B cell (primary cell): ENCODE data around the gene INPP5B. TPM values are rescaled to one million over a fixed set of nuclear protein-coding genes. Genes with fewer than 3 reads are reported as not detected.
"Not testable (repeated sequence)": the region's sequence is repeated elsewhere in the genome, so short reads cannot be mapped to it uniquely, and the experiment has no call there.

ENCODE experiments used
- ATAC-seq: fragments of 200-7000 bp; cut with Tn5 transposase; one replicate; pipeline ENCODE4 v1.10.0; 2021; ENCODE audit warnings: low read depth, mild to moderate bottlenecking, moderate number of reproducible peaks, moderate library complexity
- CTCF ChIA-PET: fragments of 350-600 bp; sonication (Branson Sonifier 250); formaldehyde crosslinking; loops from one replicate; lab custom pipeline; 2021; ENCODE audit warnings: antibody characterized with exemption, inconsistent platforms; lab: Charles Lee
- POLR2A ChIA-PET: fragments of 350-600 bp; sonication (Branson Sonifier 250); formaldehyde crosslinking; loops from one replicate; lab custom pipeline; 2021; ENCODE audit warnings: antibody characterized with exemption; lab: Charles Lee
- DNase-seq: peaks from one replicate; pipeline ENCODE4 v3.0.0; 2013
- H2AFZ ChIP-seq: 2 replicates; pipeline ENCODE4 v1.6.1; 2012; ENCODE audit warnings: mild to moderate bottlenecking, low read depth, low read length; ENCODE audit not compliant: insufficient read depth, poor library complexity, severe bottlenecking
- H3K27ac ChIP-seq, 2 donors: 1 replicate in 1 of 2; 2 replicates in 1 of 2; pipeline ENCODE4 v1.5.1; 2012 to 2013; ENCODE audit warnings: low read length in 2 of 2, mild to moderate bottlenecking in 2 of 2, moderate library complexity in 1 of 2
- H3K27me3 ChIP-seq, 4 experiments: fragments of 200-600 bp in 1 of 4; sonication (generic) in 1 of 4; replicated peaks in 1 of 4; 1 replicate in 2 of 4; 2 replicates in 2 of 4; pipeline versions ENCODE4 v1.6.1 to v1.7.0; 2013 to 2016; ENCODE audit warnings: low read length in 3 of 4, mild to moderate bottlenecking in 2 of 4, mixed read lengths in 1 of 4, moderate library complexity in 1 of 4; ENCODE audit not compliant: insufficient read depth in 4 of 4, control insufficient read depth in 3 of 4; ENCODE audit errors: control extremely low read depth in 1 of 4
- H3K36me3 ChIP-seq, 2 experiments: replicated peaks in 1 of 2; 1 replicate in 1 of 2; 2 replicates in 1 of 2; pipeline versions ENCODE4 v1.6.1 to v1.7.1; 2013; ENCODE audit warnings: low read length in 1 of 2; ENCODE audit not compliant: insufficient read depth in 2 of 2, control insufficient read depth in 1 of 2; ENCODE audit errors: control extremely low read depth in 1 of 2, extremely low read depth in 1 of 2
- H3K4me1 ChIP-seq, 2 donors: fragments of 200-600 bp in 1 of 2; sonication (generic) in 1 of 2; 1 replicate in 1 of 2; 2 replicates in 1 of 2; pipeline versions ENCODE4 v1.5.1 to v1.6.1; 2013 to 2017; ENCODE audit warnings: low read length in 2 of 2; ENCODE audit not compliant: control insufficient read depth in 2 of 2, insufficient read depth in 2 of 2
- H3K4me2 ChIP-seq: replicated peaks from 2 replicates; pipeline ENCODE3; 2012; ENCODE audit warnings: mild to moderate bottlenecking, low read depth, low read length; ENCODE audit not compliant: poor library complexity, severe bottlenecking
- H3K4me3 ChIP-seq, 5 experiments: fragments of 200-600 bp in 1 of 5; sonication (generic) in 1 of 5; 1 replicate in 3 of 5; 2 replicates in 2 of 5; pipeline versions ENCODE4 v1.5.1 to v1.7.0; 2011 to 2016; ENCODE audit warnings: low read length in 4 of 5, mild to moderate bottlenecking in 4 of 5, low read depth in 2 of 5, control low read depth in 1 of 5, moderate library complexity in 1 of 5; ENCODE audit not compliant: insufficient read depth in 1 of 5; ENCODE audit errors: control extremely low read depth in 1 of 5, extremely low read depth in 1 of 5
- H3K79me2 ChIP-seq: fragments of 200-600 bp; sonication (generic); one replicate; pipeline ENCODE4 v1.6.0; 2016; ENCODE audit warnings: low read length; ENCODE audit not compliant: control insufficient read depth, insufficient read depth
- H3K9ac ChIP-seq: fragments of 200-600 bp; sonication (generic); 2 replicates; pipeline ENCODE4 v1.6.1; 2017; ENCODE audit warnings: mild to moderate bottlenecking, low read length, moderate library complexity
- H3K9me3 ChIP-seq, 3 donors: one replicate each; pipeline versions ENCODE4 v1.6.1 to v1.7.1; 2013; ENCODE audit warnings: low read length in 2 of 3; ENCODE audit not compliant: control insufficient read depth in 2 of 3, insufficient read depth in 1 of 3; ENCODE audit errors: control extremely low read depth in 1 of 3
- H4K20me1 ChIP-seq: 2 replicates; pipeline ENCODE4 v1.6.0; 2012; ENCODE audit warnings: mild to moderate bottlenecking, low read length; ENCODE audit not compliant: insufficient read depth, control insufficient read depth, poor library complexity, severe bottlenecking
- H3K27ac Mint-ChIP-seq: one replicate; pipeline ENCODE4 v1.8.0; 2021; ENCODE audit warnings: mixed read lengths
- H3K27me3 Mint-ChIP-seq: one replicate; pipeline ENCODE4 v1.8.0; 2021; ENCODE audit warnings: mixed read lengths
- H3K4me1 Mint-ChIP-seq: one replicate; pipeline ENCODE4 v1.8.0; 2021; ENCODE audit warnings: mixed read lengths
- H3K4me3 Mint-ChIP-seq: one replicate; pipeline ENCODE4 v1.8.0; 2021; ENCODE audit warnings: mixed read lengths
- H3K9me3 Mint-ChIP-seq: one replicate; pipeline ENCODE4 v1.8.0; 2022; ENCODE audit warnings: mixed read lengths; ENCODE audit not compliant: insufficient read depth
- EZH2 ChIP-seq: IDR thresholded peaks from 2 replicates; pipeline ENCODE4 v1.6.1; 2012; ENCODE audit warnings: borderline replicate concordance, low read depth, mild to moderate bottlenecking, moderate library complexity, low read length; ENCODE audit not compliant: insufficient read depth, poor library complexity, severe bottlenecking
- WGBS: methylation state at CpG from one replicate; pipeline ENCODE4 v1.1.5; 2013; ENCODE audit warnings: missing lambda C conversion rate; ENCODE audit not compliant: insufficient coverage; 5-methylcytosine and 5-hydroxymethylcytosine counted together
- intact Hi-C: fragments of 100-400 bp; cut with micrococcal nuclease; formaldehyde crosslinking; loops from one replicate; pipeline ENCODE4 v1.10.0; 2022
- polyA plus RNA-seq: library from polyadenylated mRNA; depleted of rRNA; stranded (reverse); fragments of >200 nt; gene quantifications from 2 replicates; pipeline ENCODE4 v1.2.3, GENCODE V29; 2012
- total RNA-seq, 2 donors: library from RNA; stranded (reverse); fragments of 120-200 nt in 1 of 2; gene quantifications; 1 replicate in 1 of 2; 2 replicates in 1 of 2; pipeline versions ENCODE4 v1.2.3 to v1.2.4, GENCODE V29; 2013 to 2022
- TF ChIP-seq, protein P1 (sequence below): fragments of 200-600 bp; IDR thresholded peaks from one replicate; pipeline ENCODE4 v1.8.0; 2022; ENCODE audit warnings: antibody characterized with exemption, mild to moderate bottlenecking

Gene INPP5B
- total and polyA plus RNA-seq, 2 donors (not counting 1 experiment from before 2014, with no cell fraction given): 45.4 to 63.3 TPM

DNA sequence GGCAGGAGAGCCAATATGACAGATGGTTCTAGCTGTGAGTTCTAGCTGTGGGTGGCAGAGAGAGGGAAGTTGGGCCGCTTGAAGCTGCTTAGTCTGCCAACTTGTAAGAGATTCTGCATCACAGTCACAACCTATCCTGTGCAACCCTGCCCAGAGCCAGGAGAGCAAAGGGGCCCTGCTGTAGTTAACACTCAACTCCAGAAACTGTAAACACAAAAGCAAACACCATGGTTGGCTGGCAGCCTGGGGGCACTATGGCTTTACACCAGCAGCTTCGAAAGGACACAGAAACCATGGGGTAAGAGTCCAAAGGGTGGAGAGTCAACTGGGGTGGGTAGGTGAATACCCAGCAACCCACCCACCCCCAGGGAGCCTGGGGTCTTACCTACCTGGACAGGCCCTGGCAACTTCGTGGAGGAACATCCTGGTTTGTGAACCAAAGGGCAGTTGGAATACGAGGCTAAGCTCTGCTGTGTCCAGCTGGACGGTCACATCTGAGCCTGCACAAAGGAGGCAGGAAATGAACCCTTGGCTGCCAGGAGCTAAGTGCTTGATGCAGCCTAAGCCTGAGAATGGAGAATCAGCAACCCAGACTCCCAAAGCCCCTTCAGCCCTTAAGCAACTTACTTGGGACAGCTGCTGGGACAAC is 6.4 kb downstream of the INPP5B start:
- intact Hi-C loops: no loop called here
- POLR2A ChIA-PET: no interaction called here
- Histone ChIP-seq H3K27ac (no peak overlapping the region), H2AFZ (no peak overlapping the region), H3K9ac (no peak overlapping the region), H4K20me1 (no peaks in the 10 kb centered on the region), H3K27me3 (no peaks in the 10 kb centered on the region), H3K9me3 (no peaks in the 10 kb centered on the region), H3K4me3 (no peak overlapping the region), H3K79me2 (peaks cover 3% of the 10 kb centered on the region), H3K4me2 (no peak overlapping the region), H3K4me1 (no peaks in the 10 kb centered on the region), H3K36me3 (peaks cover 2 to 9% of the 10 kb centered on the region in 2 experiments)
- Mint-ChIP-seq H3K4me1 (peaks cover 1% of the 10 kb centered on the region), H3K27ac (no peak overlapping the region), H3K9me3 (no peaks in the 10 kb centered on the region), H3K27me3 (no peaks in the 10 kb centered on the region), H3K4me3 (no peak overlapping the region)
- ATAC-seq (no peak), DNase-seq (no peak)
- WGBS: 96% methylated on average over 3 of the region's 5 CpGs
- CTCF ChIA-PET: interaction anchor here (1.2 to 6.6 kb wide), 4 partner anchors 9 to 48 kb away, joined by 3 to 76 read pairs (median 4); no protein-coding TSS in a partner anchor
- TF ChIP-seq, protein P1, sequence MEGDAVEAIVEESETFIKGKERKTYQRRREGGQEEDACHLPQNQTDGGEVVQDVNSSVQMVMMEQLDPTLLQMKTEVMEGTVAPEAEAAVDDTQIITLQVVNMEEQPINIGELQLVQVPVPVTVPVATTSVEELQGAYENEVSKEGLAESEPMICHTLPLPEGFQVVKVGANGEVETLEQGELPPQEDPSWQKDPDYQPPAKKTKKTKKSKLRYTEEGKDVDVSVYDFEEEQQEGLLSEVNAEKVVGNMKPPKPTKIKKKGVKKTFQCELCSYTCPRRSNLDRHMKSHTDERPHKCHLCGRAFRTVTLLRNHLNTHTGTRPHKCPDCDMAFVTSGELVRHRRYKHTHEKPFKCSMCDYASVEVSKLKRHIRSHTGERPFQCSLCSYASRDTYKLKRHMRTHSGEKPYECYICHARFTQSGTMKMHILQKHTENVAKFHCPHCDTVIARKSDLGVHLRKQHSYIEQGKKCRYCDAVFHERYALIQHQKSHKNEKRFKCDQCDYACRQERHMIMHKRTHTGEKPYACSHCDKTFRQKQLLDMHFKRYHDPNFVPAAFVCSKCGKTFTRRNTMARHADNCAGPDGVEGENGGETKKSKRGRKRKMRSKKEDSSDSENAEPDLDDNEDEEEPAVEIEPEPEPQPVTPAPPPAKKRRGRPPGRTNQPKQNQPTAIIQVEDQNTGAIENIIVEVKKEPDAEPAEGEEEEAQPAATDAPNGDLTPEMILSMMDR: no peak
- TF ChIP-seq EZH2: no peak

DNA sequence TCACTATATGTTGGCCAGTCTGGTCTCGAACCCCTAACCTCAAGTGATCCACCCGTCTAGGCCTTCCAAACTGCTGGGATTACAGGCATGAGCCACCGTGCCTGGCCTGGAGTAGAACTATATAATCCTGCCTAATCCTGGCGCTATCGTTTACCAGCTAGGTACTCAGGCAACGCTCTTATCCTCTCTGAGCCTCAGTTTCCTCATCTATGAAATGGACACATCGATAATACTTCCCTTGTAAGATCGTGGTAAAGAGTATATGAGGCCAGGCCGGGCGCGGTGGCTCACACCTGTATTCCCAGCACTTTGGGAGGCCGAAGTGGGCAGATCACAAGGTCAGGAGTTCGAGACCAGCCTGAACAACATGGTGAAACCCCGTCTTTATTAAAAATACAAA is 10.1 kb downstream of the INPP5B start:
- H3K79me2 ChIP-seq: peaks cover 14% of the 10 kb centered on the region
- H3K27ac ChIP-seq, H3K27me3 Mint-ChIP-seq, H3K27me3 ChIP-seq, H3K4me3 Mint-ChIP-seq, DNase-seq, H3K4me3 ChIP-seq, H3K4me1 ChIP-seq, ATAC-seq, H3K9me3 ChIP-seq, H3K36me3 ChIP-seq, H3K4me1 Mint-ChIP-seq, H3K9me3 Mint-ChIP-seq, H2AFZ ChIP-seq, H3K4me2 ChIP-seq, POLR2A ChIA-PET, H4K20me1 ChIP-seq, H3K27ac Mint-ChIP-seq, H3K9ac ChIP-seq: not testable (repeated sequence)
- intact Hi-C loops: loop anchor here (1.0 kb wide), 1 partner anchor 46 kb away; no protein-coding TSS in a partner anchor
- CTCF ChIA-PET: interaction anchor here (0.7 to 6.6 kb wide), 8 partner anchors 10 to 875 kb away, joined by 3 to 76 read pairs (median 6); no protein-coding TSS in a partner anchor
- WGBS: 95% methylated on average over 14 of the region's 14 CpGs
